ENCODE data around the gene VAMP5. TPM values are rescaled to one million over a fixed set of nuclear protein-coding genes. Genes with fewer than 3 reads are reported as not detected.
"Not testable (repeated sequence)": the region's sequence is repeated elsewhere in the genome, so short reads cannot be mapped to it uniquely, and the experiment has no call there.

The VAMP5 gene
- total RNA-seq, 1 experiment from 2014 or later, result 2.6 TPM

GRCh38 chr2:85583667-85584353, 421 bp upstream of the VAMP5 start:
- no peak for DNase-seq (ENCODE audit: low read depth)

GRCh38 chr2:85584857-85585780, 888 bp downstream of the VAMP5 start:
- DNase-seq (ENCODE audit: low read depth), result peak; percentile 79

- DNase-seq (ENCODE audit: low read depth), result peak; percentile 54
Observed at GRCh38 chr2:85585781-85586105, 1.5 kb downstream of the VAMP5 start.

- DNase-seq (ENCODE audit: low read depth), result no peak
Observed at GRCh38 chr2:85588236-85588635, 4.0 kb downstream of the VAMP5 start.

- DNase-seq (ENCODE audit: low read depth), result no peak
Observed at GRCh38 chr2:85588645-85589044, 4.4 kb downstream of the VAMP5 start.

- DNase-seq (ENCODE audit: low read depth), result no peak
Observed at GRCh38 chr2:85589181-85589580, 5.0 kb downstream of the VAMP5 start.

- peak; percentile 56 for DNase-seq (ENCODE audit: low read depth)
Observed at GRCh38 chr2:85589982-85590791, 6.0 kb downstream of the VAMP5 start.

GRCh38 chr2:85590950-85591349, 6.7 kb downstream of the VAMP5 start:
- no peak for DNase-seq (ENCODE audit: low read depth)

- DNase-seq (ENCODE audit: low read depth), result no peak
Observed at GRCh38 chr2:85591563-85591962, 7.3 kb downstream of the VAMP5 start.

- not testable (repeated sequence) for DNase-seq (ENCODE audit: low read depth)
Observed at GRCh38 chr2:85592299-85592698, 8.1 kb downstream of the VAMP5 start.

GRCh38 chr2:85593023-85593422, 8.8 kb downstream of the VAMP5 start:
- DNase-seq (ENCODE audit: low read depth), result no peak

GRCh38 chr2:85594715-85595300, 10.6 kb downstream of the VAMP5 start:
- no peak for DNase-seq (ENCODE audit: low read depth)

GRCh38 chr2:85595301-85596025, 11.2 kb downstream of the VAMP5 start, which contains the start of gene RNF181:
Gene RNF181 (plus strand): TSS chr2:85595745. CDS start chr2:85595764, 19 bp downstream.
- peak; percentile 98 for DNase-seq (ENCODE audit: low read depth)

GRCh38 chr2:85596026-85596333, 11.7 kb downstream of the VAMP5 start:
- DNase-seq (ENCODE audit: low read depth), result peak; percentile 45

GRCh38 chr2:85596486-85597143, 12.4 kb downstream of the VAMP5 start:
- DNase-seq (ENCODE audit: low read depth), result no peak

GRCh38 chr2:85597241-85597640, 13.0 kb downstream of the VAMP5 start:
- no peak for DNase-seq (ENCODE audit: low read depth)

- DNase-seq (ENCODE audit: low read depth), result no peak
Observed at GRCh38 chr2:85598594-85599340, 14.5 kb downstream of the VAMP5 start.

- DNase-seq (ENCODE audit: low read depth), result no peak
Observed at GRCh38 chr2:85599468-85600234, 15.4 kb downstream of the VAMP5 start.

GRCh38 chr2:85600235-85600575, 16.0 kb downstream of the VAMP5 start:
- DNase-seq (ENCODE audit: low read depth), result no peak
